ENCODE data around the gene VWA3A.
"Not testable (repeated sequence)": the region's sequence is repeated elsewhere in the genome, so short reads cannot be mapped to it uniquely, and the experiment has no call there.

The VWA3A gene

DNA sequence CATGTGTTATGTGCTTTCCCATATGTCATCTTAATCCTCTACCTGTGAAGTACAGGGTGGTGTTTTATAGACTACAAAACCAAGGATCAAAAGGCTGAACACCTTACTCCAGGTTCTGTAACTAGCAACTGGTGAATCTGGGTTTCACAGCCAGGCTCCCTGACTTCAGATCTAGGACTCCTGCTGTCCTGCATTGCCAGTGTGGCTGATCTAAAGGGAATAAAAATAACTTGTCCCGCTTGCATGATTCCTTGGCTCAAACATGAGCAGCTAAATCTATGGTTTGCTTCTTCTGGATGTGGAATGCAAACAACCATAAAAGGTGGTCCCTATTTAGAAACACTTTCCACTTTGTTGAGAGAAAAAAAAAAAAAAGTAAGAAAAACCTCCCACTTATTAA lies 3.7 kb upstream of the VWA3A start:
- DNase-seq: no peak

DNA sequence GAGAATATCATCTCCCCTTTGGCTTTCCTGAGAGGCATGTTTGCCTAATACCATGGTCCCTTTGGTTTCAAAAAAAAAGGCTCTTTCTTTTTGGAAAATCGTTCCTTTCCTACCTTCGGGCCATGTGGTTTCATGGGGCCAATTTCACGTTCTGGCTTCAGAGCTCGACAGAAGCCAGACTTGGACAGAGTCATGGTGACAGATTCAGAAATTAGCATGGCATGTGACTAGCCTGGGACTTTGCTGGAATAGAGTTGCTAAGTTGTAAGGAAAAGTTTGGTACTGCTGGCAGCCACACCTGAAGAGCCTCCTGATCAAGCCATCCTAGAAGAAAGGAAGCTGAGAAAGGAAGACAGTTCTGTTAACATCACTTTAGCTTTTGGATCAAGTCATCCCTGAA lies 2.4 kb upstream of the VWA3A start:
- DNase-seq: no peak

DNA sequence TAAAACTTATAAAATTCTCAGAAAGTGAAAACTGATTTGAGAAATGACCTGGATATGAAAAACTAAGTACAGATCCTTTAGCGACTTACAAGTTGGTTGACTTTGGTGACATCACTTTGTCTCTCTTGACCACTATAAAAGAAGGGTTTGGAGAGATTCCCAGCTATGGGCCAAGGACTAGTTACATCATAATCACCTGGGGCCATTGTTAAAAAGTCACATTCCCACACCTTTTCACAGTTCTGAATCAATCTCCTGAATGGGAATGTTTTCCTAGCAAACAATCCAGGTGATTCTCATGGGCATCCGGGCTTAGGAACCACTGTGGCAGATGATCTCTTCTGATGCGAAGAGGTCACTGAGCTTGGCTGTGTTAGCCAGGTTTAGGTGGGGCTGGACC lies 620 bp upstream of the VWA3A start:
- DNase-seq: no peak

DNA sequence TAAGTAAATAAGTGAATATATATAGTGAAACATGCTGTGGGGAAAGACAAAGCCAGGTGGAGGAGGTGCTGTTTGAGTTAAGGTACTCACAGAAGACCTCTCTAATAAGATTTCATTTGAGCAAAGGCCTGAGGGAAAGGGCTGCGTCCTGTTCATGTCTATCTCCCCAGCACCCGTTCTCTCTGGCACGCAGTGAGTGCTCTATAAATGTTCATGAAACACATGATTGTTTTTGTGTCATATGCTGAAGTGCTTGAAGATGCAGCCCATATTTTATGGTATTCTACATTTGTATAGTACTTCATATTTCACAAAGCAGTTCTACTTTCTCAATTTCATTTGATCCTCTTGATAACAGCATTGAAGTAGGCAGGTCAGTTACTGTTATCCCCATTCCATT lies 990 bp downstream of the VWA3A start:
- no peak for DNase-seq

DNA sequence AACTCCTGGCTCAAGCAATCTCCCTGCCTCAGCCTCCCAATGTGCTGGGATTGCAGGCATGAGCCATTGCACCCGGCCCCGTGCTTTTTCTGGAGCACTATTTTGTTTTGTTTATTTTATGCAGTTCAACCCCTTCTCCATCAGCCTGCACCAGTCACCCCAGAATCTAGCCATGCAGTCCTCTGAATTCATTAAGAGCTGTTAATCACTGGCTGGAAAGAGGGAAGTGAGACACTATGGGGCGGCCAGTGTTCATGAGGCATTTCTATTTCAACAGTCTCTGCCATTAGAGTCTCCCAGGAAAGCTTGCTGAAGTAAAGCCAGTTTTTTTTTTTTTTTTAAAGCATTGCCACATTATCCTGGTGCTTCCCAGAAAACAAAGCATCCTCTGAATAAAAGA lies 1.7 kb downstream of the VWA3A start:
- DNase-seq: no peak

DNA sequence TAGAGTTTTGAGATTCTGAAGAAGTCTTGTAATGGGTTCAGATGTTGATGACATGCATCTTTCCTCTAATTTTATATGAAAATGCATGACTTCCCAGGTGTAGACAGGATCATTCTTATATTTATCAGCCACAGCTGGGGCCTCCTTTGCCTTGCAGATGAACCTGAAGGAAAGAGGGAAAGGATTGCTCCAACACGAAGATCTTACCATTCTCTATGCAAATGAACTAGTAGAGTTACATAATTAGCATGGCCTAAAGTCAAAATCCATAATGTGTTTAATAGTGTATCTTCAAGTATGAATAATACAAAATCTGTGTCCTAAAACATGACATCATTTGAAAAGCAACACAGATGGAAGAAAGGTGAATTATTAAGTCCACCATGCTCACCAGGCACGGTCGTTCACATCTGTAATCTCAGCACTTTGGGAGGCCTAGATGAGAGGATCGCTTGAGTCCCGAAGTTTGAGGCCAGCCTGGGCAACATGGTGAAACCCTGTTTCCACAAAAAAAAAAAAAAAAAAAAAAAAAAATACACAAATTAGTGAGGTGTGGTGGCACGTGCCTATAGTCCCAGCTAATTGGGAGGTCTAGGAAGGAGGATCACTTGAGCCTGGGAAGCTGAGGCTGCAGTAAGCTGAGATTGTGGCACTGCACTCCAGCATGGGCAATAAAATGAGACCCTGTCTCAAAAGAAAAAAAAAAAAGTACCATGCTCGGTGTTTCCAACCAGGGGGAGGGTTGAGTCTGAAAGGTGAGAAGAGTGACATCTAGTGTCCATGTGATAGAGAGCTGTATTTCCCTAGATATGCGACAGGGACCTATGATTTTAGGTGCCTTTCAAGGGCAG lies 6.3 kb downstream of the VWA3A start:
- DNase-seq: peak; percentile 85

DNA sequence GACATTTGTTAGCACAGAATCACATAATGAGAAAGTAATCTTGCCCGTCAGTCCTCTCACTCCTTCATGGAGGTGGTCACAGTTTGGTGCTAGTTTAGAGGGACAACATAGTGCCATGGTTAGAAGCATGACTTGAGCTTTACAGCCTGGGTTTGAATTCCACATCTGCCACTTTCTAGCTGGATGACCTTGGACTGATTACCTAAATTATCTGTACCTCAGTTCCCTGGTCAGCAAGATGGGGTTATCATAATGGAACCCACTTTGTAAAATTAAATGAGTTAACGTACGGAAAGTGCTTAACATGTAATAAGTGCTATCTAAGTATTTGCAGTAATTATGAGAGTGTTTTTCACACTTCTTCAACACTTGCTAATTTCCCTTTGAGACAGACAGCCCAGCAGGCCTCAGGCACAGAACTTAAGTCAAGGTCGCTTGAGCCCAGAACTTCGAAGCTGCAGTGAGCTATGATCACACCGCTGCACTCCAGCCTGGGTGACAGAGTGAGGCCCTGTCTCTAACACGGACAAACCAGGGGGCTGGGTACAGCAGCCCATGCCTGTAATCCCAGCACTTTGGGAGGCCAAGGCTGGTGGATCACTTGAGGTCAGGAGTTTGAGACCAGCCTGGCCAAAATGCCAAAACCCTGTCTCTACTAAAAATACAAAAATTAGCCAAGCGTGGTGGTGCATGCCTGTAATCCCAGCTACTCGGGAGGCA lies 7.1 kb downstream of the VWA3A start:
- no peak for DNase-seq

DNA sequence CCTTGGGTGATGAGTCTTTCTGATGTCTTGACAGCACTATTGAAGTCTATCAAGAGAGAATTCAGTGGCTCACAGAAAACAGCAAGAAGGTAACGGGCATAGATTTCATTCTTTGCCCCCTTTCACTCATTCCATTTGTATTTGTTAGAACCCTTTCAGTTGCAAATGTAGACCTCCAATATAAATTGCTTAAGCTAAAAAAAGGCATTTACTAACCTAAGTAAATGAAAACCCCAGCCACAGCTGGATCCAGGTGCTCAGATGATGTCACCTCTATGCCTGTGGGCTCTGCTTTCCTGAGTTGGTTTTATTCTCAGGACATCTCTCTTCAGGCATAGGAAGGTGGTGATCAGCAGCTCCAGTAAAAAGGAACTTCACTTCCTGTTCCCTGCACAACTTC lies 11.1 kb downstream of the VWA3A start:
- no peak for DNase-seq

DNA sequence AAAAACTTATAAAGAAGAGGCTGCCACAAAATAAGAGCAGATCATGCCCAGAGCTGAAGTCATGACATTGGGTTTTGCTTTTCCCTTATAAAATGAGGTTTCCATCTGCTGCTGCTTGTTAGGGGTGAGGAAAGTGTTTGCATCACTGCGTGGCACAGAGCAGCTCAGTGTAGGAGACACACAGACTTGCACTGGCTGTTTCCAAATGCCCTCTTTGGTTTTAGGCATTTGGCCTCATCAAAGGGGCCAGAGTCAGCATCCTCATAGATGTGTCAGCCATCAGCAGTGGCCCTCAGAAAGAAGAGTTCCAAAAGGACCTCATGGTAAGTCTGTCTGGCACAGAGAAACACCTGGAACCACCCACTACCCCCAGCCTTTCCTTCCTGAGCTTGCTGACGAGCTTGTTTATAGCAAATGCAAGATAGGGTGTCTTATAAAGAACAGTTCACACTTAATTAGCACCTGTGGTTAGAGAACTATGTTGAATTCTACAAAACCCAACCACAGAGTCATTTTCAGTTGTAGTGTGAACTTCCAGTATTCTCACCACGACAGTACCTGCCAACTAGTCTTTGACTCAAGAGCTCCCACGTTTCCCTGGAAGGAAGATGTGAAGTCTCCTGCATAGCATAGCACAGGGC lies 17.0 kb downstream of the VWA3A start:
- no peak for DNase-seq

DNA sequence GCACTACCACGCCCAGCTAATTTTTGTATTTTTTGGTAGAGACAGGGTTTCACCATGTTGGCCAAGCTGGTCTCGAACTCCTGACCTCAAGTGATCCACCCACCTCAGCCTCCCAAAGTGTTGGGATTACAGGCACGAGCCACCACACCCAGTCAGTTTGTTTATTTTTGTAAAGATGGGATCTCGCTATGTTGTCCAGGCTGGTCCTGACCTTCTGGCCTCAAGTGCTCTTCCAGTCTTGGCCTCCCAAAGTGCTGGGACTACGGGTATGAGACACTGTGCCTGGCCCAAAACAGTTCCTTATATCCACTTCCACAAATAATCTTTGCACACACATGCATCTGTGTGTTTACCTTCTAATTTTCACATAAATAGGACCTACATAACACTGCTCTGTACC lies 19.3 kb downstream of the VWA3A start:
- not testable (repeated sequence) for DNase-seq

DNA sequence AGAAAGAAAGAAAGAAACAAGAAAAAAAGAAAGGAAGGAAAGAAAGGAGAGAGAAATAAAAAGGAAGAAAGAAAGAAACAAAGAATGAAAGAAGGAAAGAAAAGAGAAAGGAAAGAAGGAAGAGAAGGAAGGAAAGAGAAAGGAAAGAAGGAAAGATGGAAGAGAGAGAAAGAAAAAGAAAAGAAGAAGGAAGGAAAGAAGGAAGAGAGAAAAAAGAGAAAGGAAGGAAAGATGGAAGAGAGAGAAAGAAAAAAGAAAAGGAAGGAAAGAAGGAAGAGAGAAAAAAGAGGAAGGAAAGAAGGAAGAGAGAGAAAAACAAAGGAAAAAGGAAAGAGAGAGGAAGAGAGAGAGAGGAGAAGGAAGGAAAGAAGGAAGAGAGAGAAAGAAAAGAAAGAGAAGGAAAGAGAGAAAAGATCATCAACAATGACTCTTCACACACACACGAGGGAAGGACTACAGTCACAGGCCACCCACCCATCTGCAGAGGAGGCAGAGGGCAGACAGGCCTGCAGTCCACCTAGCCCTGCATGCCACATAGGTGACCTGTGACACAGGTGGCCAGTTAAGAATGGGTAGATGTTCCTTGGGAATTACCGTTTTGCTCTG lies 23.9 kb downstream of the VWA3A start:
- DNase-seq: no peak

DNA sequence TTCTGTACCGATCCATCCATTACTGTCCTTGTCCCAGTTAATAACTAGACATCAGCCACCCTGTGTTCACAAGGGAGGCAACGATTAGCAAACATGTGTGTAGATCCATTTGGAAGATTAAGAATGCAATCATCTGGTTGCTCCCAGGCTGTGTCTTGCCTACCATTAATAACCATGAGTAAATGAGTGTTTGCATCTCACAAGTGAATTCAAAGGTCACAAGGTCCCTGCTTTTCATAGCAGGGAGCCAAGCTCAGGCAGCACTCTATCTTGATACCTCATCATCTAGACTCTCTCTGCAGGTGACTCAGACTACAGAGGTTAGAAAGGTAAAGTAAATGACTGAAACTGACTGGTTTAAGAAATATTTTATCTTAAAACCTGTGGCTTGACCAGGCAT lies 25.3 kb downstream of the VWA3A start:
- no peak for DNase-seq

DNA sequence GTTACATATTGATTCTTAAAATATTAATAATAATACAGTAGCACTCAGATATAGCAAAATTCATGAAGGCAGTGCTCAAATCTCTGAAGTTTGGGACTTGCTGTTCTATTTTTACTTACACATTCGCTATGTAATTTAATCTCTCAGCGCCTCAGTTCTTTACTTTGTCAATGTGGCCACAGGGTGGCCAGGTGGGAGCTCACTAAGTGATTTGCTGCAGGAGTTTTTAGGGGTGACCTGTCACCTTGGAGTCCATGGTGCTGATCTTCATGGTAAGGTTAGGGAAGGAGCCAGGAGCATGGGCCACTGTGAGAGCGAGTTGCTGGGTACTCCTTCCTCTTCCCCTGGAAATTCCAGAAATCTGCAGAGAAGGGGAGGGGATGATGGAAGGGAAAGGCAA lies 28.1 kb downstream of the VWA3A start:
- DNase-seq: no peak

DNA sequence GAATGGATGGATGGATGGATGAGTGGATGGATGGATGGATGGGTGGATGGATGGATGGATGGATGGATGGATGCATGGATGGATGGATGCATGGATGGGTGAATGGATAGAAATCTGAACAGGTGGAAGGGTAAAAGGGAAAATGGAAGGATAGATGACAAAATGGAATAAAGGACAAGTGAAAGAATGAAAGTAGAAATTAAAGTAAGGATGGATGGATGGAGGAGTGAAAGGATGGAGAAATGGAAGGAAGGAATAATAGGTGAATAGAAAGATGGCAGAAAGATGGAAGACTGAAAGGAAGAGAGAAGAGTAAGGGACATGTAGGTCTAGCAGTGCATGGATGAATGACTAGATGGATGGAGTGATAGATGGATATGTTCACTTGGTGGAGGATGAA lies 29.9 kb downstream of the VWA3A start:
- no peak for DNase-seq

DNA sequence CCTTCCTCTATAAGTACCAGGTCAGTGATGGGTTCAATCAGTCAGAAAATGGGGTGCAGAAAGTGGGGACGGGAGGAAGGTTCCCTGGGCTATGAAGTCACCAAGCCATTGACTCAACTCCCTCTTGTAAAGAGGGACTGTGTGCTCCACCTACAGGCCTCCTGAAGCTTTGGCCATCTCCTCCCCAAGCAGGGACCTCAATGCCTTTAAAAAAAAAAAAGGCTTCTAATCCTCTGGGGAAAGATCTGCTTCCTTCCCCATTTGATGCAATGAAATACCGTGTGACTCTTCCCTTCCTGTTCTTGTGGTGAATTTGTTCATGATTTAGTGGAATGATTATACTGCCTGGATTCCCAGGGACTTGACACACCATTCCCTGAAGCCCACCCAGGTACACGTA lies 30.8 kb downstream of the VWA3A start:
- peak; percentile 45 for DNase-seq

DNA sequence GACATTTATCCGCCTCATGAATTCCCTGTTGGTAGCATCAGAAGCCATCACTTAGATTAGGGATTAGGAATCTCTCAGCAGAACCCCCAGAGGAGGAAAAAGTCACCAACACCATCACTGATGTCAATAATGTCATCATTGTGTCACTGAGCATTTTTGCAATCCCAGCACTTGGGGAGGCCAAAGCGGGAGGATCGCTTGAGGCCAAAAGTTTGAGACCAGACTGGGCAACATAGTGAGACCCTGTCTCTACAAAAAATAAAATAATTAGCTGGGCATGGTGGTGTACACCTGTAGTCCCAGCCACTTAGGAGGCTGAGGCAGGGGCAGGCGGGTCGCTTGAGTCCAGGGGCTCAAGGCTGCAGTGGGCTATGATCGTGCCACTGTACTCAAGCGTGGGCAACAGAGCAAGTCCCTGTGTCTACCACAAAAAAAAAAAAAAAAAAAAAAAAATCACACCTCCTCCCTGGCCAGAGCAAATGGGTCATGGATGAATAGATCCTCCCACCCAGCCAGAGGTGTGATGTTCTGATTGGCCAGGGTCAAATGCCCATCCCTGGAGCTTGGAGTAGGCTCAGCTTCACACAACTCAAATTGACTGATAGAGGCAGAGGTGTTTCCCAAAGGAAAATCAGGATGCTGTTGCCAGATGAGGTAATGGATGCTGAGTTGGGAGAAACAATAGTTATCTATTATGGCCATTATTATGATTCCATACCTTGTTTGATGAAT lies 31.6 kb downstream of the VWA3A start:
- DNase-seq: no peak

DNA sequence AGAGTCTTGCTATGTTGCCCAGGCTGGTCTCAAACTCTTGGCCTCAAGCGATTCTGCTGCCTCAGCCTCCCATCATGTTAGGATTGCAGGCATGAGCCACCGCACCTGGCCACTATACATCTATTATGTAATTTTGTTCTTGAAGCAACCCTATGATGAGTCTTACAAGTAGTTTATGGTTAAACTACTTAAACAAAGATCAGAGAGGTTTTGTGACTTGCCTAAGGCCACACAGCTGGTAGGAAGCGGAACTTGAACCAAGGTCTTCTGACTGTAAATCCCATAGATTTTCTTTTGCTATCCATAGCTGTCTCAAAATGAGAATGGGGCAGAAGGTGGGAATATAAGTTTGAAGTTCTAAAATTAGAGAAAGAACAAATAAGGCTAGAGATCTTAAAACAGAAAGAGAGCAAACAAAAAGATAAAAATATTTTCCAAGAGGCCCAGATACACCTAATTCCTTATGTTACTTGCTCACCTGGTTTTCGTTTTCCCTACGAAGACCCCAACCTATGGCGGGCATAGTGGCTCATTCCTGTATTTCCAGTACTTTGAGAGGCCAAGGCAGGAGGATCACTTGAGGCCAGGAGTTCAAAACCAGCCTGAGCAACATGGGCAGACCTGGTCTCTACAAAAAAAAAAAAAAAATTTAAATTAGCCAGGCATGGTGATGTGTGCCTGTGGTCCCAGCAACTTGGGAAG lies 32.4 kb downstream of the VWA3A start:
- DNase-seq: no peak

DNA sequence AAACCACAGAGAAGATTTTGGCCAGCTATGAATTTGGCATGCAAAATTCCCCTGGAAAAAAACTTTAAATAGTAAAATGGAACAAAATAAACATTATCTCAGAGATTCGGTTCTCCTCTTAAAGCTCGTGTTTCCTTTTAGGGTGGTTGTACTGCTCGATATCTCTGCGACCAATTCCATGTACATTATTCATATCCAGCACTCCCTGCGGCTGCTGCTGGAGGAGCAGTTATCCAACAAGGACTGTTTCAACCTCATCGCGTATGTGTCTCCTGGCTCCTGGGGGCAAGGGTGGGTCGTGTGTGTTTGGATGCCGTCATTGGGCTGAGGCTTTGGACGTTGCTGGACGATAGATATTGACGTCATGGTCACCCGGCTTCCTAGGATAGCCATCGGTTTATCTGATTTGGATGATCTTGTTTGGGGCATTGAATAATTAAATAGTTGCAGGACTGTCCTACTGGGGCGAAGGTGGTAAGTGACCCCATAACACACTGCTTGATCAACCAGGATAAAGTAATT lies 33.8 kb downstream of the VWA3A start:
- no peak for DNase-seq

DNA sequence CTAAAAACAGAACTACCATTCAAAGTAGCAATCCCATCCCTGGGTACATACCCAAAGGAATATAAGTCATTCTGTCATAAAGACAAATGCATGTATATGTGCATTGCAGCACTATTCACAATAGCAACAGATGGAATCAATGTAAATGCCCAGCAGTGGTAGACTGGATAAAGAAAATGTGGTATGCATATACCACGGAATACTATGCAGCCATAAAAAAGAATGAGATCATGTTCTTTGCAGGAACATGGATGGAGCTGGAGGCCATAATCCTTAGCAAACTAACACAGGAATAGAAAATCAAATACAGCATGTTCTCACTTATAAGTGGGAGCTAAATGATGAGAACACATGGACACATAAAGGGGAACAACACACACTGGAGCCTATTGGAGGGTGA lies 36.2 kb downstream of the VWA3A start:
- DNase-seq: not testable (repeated sequence)

DNA sequence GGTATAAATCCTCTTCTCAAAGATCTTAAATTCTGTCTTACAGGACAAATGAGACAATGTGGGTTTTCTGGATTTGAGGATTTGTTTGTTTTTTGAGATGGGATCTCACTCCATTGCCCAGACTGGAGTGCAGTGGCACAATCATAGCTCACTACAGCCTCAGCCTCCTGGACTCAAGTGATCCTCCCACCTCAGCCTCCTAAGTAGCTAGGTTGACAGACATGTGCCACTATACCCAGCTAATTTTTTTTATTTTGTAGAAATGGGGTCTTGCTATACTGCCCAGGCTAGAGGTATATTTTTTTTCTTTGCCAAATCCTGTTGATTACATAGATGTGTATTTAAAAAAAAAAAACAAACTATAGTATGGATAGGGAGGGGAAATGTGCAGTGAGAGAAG lies 38.2 kb downstream of the VWA3A start:
- DNase-seq: no peak

DNA sequence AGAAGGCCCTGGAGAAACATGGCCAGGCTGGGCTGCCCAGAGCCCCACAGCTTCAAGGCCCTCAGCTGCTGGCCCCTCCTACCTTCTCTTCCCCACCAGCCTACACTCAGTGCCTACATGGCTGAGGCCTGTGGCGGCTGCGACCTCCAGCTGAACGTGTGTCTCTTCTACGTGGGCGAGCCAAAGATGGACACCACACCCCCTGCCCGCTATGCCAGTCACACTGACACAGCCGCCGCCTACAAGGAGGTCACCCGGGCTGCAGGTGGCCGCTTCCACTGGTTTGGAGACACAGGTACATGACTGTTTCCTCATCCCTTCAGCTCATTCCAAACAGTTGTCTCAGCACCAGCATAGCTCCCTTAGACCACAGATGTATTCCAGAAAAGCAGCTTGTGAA lies 40.5 kb downstream of the VWA3A start:
- DNase-seq: no peak

DNA sequence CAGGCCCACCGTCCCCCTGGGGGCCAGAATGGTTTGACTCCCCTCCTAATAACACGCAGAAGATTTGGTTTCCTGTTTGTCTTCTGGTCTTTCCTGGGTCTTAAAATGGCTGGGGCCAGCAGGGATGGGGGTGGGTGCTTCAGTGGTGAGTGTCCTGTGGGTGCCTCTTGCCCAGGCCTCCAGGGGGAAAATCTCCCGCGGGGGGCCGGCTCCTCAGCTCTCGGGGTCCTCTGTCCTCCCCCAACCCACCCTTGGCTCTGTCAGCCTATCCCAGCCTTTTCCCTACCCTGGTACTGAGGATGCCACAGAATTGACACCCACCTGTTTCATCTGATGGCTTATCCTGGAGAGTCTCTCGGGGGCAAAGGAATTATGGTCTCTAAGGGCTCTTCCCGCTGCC lies 46.1 kb downstream of the VWA3A start:
- no peak for DNase-seq

Measured in hematopoietic multipotent progenitor cell treated with erythropoietin and hydrocortisone succinate and interleukin-3 and kit ligand, for 4 days (in vitro differentiated cells).